HG02981 (cell line): Measurements from ENCODE around the gene GCK.

Experiments used
- ATAC-seq: cut with Tn5 transposase; IDR thresholded peaks from one replicate; pipeline ENCODE4 v1.9.1; 2021; ENCODE audit warnings: mild to moderate bottlenecking, moderate library complexity; ENCODE audit not compliant: unreplicated experiment

Gene GCK

DNA sequence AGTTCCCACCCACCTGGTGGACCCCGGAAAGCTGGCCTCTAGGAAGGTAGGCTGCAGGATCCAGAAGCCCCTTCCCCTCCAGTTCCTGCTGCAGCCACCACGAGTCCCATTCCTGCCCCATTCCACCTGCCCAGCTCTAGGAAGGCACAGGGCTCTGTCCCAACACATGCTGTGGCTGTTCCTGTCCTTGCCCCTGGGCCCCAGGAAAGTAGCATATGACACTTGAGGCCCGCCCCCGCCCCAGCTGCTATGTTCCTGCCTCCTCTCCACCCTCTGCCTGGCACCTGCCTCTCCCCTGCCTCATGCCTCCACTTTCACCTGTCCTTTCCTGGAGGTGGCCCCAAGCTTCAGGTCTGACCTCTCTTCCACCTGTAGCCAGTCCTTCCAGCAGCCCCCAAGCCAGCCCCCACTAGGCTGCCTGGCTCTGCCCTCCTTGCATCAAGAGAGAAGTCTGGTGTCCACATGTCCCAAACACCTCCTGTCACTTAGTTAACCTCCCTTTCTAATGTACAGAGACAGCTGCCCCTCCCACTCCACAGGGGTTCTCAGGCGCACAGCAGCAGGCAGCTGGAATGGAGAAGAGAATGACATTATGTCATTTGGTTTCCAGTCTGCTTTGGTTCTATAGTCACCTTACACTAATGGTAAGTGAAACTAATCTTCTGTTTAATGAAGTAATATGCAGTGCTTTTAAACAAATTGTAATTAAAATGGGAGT is 34.3 kb upstream of the GCK start:
- no peak for ATAC-seq

GRCh38 chr7:44222776-44223261 is 33.6 kb upstream of the GCK start:
- ATAC-seq: no peak

- no peak for ATAC-seq
Measured at GRCh38 chr7:44222074-44222473, 32.8 kb upstream of the GCK start.

- no peak for ATAC-seq
Measured at GRCh38 chr7:44221231-44221791, 32.1 kb upstream of the GCK start.

- no peak for ATAC-seq
Measured at GRCh38 chr7:44220358-44221112, 31.3 kb upstream of the GCK start.

DNA sequence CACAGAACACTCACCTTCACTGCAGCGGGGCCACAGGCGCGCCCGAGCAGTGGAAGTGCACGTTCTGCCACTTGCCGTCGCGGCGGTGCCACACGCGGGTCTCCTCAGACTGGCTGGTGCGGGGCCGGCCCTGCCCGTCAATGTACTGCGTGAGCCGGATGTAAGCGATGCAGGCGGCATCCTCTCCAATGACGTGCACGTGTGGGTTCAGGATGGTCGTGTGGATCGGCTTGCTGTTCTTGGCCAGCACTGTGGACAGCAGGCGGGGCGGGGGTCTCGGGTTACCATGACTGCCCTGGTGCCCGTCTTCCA is 30.8 kb upstream of the GCK start:
- no peak for ATAC-seq

GRCh38 chr7:44219371-44220045 is 30.3 kb upstream of the GCK start:
- ATAC-seq: no peak

GRCh38 chr7:44218418-44219201 is 29.4 kb upstream of the GCK start:
- no peak for ATAC-seq

GRCh38 chr7:44217852-44218402 is 28.7 kb upstream of the GCK start:
- ATAC-seq: no peak

- ATAC-seq: no peak
Measured at GRCh38 chr7:44217223-44217714, 28.0 kb upstream of the GCK start.

- no peak for ATAC-seq
Measured at GRCh38 chr7:44216521-44217222, 27.4 kb upstream of the GCK start.

DNA sequence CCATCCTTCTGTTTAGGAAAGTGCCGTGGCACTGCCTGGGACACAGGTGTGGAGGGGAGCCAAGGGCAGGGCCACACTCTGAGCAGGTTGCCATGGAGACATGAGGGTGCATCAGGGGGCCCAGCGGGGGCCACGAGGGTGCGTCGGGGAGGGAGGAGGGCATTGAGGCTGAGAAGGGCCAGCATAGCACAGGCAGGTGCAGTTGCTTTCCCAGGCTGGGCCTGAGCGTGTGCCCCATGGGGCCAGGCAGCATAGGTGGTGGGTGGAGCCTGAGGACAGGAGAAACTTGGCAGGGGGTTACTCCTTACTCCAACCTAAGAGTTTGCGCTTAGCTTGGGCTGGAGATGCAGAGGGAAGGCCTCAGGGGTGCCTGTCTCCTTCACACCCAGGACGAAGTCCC is 26.8 kb upstream of the GCK start:
- ATAC-seq: no peak

DNA sequence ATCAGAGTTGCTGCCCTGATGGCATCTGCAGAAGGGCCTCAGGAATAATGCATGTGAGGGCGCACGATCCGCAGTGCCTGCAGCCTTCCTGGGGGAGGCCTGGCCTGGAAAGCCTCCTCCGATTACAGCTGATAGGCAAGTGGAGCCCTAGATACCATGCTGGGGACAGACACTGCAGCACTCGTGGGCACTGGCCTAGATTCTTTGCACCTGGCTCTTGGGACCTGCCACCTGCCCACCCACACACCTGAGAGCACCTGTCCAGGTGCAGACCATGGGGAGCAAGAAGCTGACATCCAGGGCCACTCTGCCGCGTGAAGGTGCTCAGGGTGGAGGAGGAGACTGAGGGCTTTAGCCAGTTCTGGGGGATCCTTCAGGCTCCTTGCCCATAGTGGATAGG is 26.3 kb upstream of the GCK start:
- no peak for ATAC-seq

DNA sequence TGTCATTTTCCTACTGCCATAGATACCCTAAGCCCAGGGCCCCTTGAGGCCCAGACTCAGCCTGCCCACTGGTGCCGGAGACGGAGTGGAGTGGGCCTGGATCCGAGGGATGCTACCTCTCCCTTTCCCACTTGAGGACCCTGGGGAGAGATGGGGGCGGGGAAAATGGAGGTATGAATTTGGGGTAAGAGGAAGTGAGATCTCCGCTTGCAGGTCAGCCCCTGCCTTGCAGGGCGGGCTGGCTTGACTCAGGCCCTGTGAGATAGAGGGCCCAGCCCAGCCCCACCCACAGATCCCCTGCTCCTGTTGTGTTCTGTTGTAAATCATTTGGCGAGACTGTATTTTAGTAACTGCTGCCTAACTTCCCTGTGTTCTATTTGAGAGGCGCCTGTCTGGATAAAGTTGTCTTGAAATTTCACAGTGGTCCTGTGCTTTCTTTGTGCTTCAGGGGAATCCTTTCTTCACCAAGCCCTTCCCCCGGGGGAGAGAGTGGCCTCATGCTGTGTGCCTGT is 24.7 kb upstream of the GCK start:
- ATAC-seq: no peak

DNA sequence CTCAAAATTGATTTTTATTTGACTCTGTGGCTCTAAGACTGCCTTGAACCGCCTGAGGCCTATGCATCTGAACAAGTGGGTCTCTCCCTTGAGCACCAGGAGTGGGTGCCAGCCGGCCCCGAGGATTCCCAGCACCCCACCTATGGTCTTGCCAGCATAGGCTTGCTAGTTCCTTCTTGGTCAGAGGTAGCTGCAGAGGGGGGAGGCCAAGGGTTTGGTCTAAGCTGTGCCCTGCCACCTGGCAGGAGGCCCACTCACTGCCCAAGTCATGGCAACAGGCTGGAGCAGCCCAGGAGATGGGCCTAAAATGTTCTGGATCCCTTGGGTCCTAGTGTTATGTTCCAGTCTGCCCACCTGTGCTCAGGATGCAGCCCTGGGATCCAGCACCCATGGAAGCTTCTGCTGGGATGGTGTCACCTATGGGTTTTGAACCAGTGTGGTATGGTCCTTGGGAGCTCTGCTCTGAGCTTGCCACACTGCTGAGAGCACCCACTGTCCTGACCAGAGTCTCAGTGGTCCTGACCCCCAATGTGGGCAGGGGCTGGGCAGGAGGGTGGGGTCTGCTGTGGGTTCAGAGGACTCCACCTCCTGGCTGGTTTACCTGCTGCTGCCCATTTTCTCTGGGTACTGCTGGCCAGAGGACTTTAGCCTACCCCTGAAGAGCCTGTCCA is 24.1 kb upstream of the GCK start:
- no peak for ATAC-seq

GRCh38 chr7:44212581-44213184 is 23.4 kb upstream of the GCK start:
- ATAC-seq: no peak

DNA sequence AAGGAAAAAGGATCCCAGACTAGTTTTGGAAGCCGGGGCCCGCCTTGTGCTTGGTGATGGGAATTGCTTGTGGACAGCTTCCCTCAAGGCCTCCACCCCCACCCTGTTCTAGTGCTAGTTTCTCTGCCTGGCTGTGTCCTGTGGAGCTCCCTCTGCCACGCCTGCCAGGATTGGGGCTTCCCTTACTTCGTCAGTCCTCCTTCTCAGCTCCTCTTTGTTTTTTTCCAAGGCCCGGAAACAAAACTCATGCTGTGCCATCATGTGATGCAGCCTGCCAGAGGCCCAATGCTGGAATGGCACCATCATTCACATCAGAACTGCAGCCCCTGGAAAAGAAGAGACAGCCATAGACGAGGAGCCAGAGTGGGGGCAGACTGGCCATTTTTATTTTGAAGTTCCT is 22.8 kb upstream of the GCK start:
- ATAC-seq: no peak

GRCh38 chr7:44211126-44211675 is 22.0 kb upstream of the GCK start:
- no peak for ATAC-seq
